HEK293 (cell line): Measurements from ENCODE around the gene PRG2.

Source experiments
- CTCF ChIA-PET: fragments of 350-600 bp; formaldehyde crosslinking; extraction: SDS; loops from one replicate; lab custom pipeline; 2021; ENCODE audit warnings: antibody characterized with exemption; lab: Yijun Ruan, JAX
- POLR2A ChIA-PET: fragments of 300-600 bp; formaldehyde crosslinking; extraction: SDS; loops from one replicate; lab custom pipeline; 2020; ENCODE audit warnings: antibody characterized with exemption, inconsistent platforms; lab: Yijun Ruan, JAX
- H3K27ac ChIP-seq: fragments of 200-500 bp; sonication (Bioruptor generic); 2 replicates; pipeline ENCODE4 v1.5.1; 2014; ENCODE audit warnings: low read depth, low read length, control low read depth, inconsistent platforms; ENCODE audit errors: extremely low read depth
- H3K36me3 ChIP-seq, 2 experiments: fragments of 200-500 bp in 1 of 2; sonication (Bioruptor generic) in 1 of 2; 1 replicate in 1 of 2; 2 replicates in 1 of 2; pipeline ENCODE4 v1.5.1; 2014 to 2017; ENCODE audit warnings: inconsistent platforms in 2 of 2, low read length in 2 of 2; ENCODE audit not compliant: control insufficient read depth in 2 of 2, insufficient read depth in 1 of 2
- H3K4me1 ChIP-seq: fragments of 200-500 bp; sonication (Bioruptor generic); 2 replicates; pipeline ENCODE4 v1.5.1; 2014; ENCODE audit warnings: mild to moderate bottlenecking, low read length, inconsistent platforms; ENCODE audit not compliant: control insufficient read depth, insufficient read depth
- H3K4me3 ChIP-seq: 2 replicates; pipeline ENCODE4 v1.5.1; 2011; ENCODE audit warnings: low read depth, mild to moderate bottlenecking, control low read depth, low read length, moderate library complexity
- H3K9me3 ChIP-seq: fragments of 200-500 bp; sonication (Bioruptor generic); 2 replicates; pipeline ENCODE4 v1.5.1; 2014; ENCODE audit warnings: low read depth, low read length, inconsistent platforms; ENCODE audit not compliant: control insufficient read depth, insufficient read depth
- IKZF3 ChIP-seq: fragments of 450-650 bp; IDR thresholded peaks from 2 replicates; pipeline ENCODE4 v1.5.0; 2018; ENCODE audit warnings: missing biosample characterization, mild to moderate bottlenecking, missing genetic modification characterization, moderate library complexity
- REPIN1 ChIP-seq: fragments of 450-650 bp; formaldehyde crosslinking; IDR thresholded peaks from 2 replicates; pipeline ENCODE4 v1.5.1; 2017; ENCODE audit warnings: missing biosample characterization, missing genetic modification characterization, low read depth
- SALL2 ChIP-seq: fragments of 450-650 bp; formaldehyde crosslinking; IDR thresholded peaks from 2 replicates; pipeline ENCODE4 v1.5.0; 2017; ENCODE audit warnings: missing biosample characterization, mild to moderate bottlenecking, missing genetic modification characterization, borderline replicate concordance
- SCRT1 ChIP-seq: fragments of 450-650 bp; formaldehyde crosslinking; IDR thresholded peaks from 2 replicates; pipeline ENCODE4 v1.5.1; 2016; ENCODE audit warnings: missing biosample characterization, missing genetic modification characterization, borderline replicate concordance
- WT1 ChIP-seq: fragments of 450-650 bp; formaldehyde crosslinking; IDR thresholded peaks from 2 replicates; pipeline ENCODE4 v1.5.1; 2016; ENCODE audit warnings: missing biosample characterization, missing genetic modification characterization
- ZFP37 ChIP-seq: fragments of 450-650 bp; formaldehyde crosslinking; IDR thresholded peaks from 2 replicates; pipeline ENCODE4 v1.5.1; 2016; ENCODE audit warnings: missing biosample characterization, missing genetic modification characterization
- ZNF132 ChIP-seq: fragments of 450-650 bp; formaldehyde crosslinking; IDR thresholded peaks from 2 replicates; pipeline ENCODE4 v1.5.1; 2017; ENCODE audit warnings: missing biosample characterization, missing genetic modification characterization, borderline replicate concordance
- ZNF133 ChIP-seq: fragments of 450-650 bp; formaldehyde crosslinking; IDR thresholded peaks from 2 replicates; pipeline ENCODE4 v1.5.1; 2016; ENCODE audit warnings: missing biosample characterization, missing genetic modification characterization
- ZNF140 ChIP-seq: fragments of 450-650 bp; formaldehyde crosslinking; IDR thresholded peaks from 2 replicates; pipeline ENCODE4 v1.5.1; 2016; ENCODE audit warnings: missing biosample characterization, missing genetic modification characterization
- ZNF2 ChIP-seq: fragments of 450-650 bp; formaldehyde crosslinking; IDR thresholded peaks from 2 replicates; pipeline ENCODE4 v1.5.1; 2016; ENCODE audit warnings: missing biosample characterization, missing genetic modification characterization
- ZNF211 ChIP-seq: fragments of 450-650 bp; formaldehyde crosslinking; IDR thresholded peaks from 2 replicates; pipeline ENCODE4 v1.5.1; 2016; ENCODE audit warnings: low read depth, missing biosample characterization, missing genetic modification characterization
- ZNF223 ChIP-seq: fragments of 450-650 bp; formaldehyde crosslinking; IDR thresholded peaks from 2 replicates; pipeline ENCODE4 v1.5.1; 2016; ENCODE audit warnings: missing biosample characterization, missing genetic modification characterization
- ZNF266 ChIP-seq: fragments of 450-650 bp; formaldehyde crosslinking; IDR thresholded peaks from 2 replicates; pipeline ENCODE4 v1.5.1; 2016; ENCODE audit warnings: missing biosample characterization, missing genetic modification characterization, low read depth
- ZNF37A ChIP-seq: fragments of 450-650 bp; IDR thresholded peaks from 2 replicates; pipeline ENCODE4 v1.5.1; 2018; ENCODE audit warnings: missing biosample characterization, missing genetic modification characterization
- ZNF394 ChIP-seq: fragments of 450-650 bp; formaldehyde crosslinking; IDR thresholded peaks from 2 replicates; pipeline ENCODE4 v1.5.1; 2016; ENCODE audit warnings: missing biosample characterization, missing genetic modification characterization, mild to moderate bottlenecking, moderate library complexity, borderline replicate concordance
- ZNF558 ChIP-seq: fragments of 450-650 bp; formaldehyde crosslinking; IDR thresholded peaks from 2 replicates; pipeline ENCODE4 v1.5.1; 2016; ENCODE audit warnings: missing biosample characterization, missing genetic modification characterization
- ZNF585B ChIP-seq: fragments of 450-650 bp; formaldehyde crosslinking; IDR thresholded peaks from 2 replicates; pipeline ENCODE4 v1.5.1; 2016; ENCODE audit warnings: missing biosample characterization, missing genetic modification characterization
- ZNF654 ChIP-seq: fragments of 450-650 bp; formaldehyde crosslinking; IDR thresholded peaks from 2 replicates; pipeline ENCODE4 v1.5.1; 2016; ENCODE audit warnings: low read depth, missing biosample characterization, missing genetic modification characterization
- ZNF785 ChIP-seq: fragments of 450-650 bp; formaldehyde crosslinking; IDR thresholded peaks from 2 replicates; pipeline ENCODE4 v1.5.1; 2016; ENCODE audit warnings: missing biosample characterization, missing genetic modification characterization
- ZNF830 ChIP-seq: fragments of 450-650 bp; IDR thresholded peaks from 2 replicates; pipeline ENCODE4 v1.5.0; 2018; ENCODE audit warnings: missing biosample characterization, missing genetic modification characterization, low read depth, mild to moderate bottlenecking, moderate library complexity
- ZSCAN23 ChIP-seq: fragments of 450-650 bp; formaldehyde crosslinking; IDR thresholded peaks from 2 replicates; pipeline ENCODE4 v1.5.1; 2016; ENCODE audit warnings: missing biosample characterization, missing genetic modification characterization
- TF ChIP-seq, protein P1 (sequence below): IDR thresholded peaks from 2 replicates; pipeline ENCODE4 v1.6.1; 2011; ENCODE audit warnings: mild to moderate bottlenecking, low read depth, low read length, borderline replicate concordance
- TF ChIP-seq, protein P2 (sequence below): fragments of 450-650 bp; formaldehyde crosslinking; IDR thresholded peaks from 2 replicates; pipeline ENCODE4 v1.5.0; 2017; ENCODE audit warnings: missing biosample characterization, missing genetic modification characterization, borderline replicate concordance
- TF ChIP-seq, protein P3 (sequence below): fragments of 450-650 bp; formaldehyde crosslinking; IDR thresholded peaks from 2 replicates; pipeline ENCODE4 v1.5.1; 2017; ENCODE audit warnings: missing biosample characterization, mild to moderate bottlenecking, missing genetic modification characterization, moderate library complexity

Gene PRG2

DNA sequence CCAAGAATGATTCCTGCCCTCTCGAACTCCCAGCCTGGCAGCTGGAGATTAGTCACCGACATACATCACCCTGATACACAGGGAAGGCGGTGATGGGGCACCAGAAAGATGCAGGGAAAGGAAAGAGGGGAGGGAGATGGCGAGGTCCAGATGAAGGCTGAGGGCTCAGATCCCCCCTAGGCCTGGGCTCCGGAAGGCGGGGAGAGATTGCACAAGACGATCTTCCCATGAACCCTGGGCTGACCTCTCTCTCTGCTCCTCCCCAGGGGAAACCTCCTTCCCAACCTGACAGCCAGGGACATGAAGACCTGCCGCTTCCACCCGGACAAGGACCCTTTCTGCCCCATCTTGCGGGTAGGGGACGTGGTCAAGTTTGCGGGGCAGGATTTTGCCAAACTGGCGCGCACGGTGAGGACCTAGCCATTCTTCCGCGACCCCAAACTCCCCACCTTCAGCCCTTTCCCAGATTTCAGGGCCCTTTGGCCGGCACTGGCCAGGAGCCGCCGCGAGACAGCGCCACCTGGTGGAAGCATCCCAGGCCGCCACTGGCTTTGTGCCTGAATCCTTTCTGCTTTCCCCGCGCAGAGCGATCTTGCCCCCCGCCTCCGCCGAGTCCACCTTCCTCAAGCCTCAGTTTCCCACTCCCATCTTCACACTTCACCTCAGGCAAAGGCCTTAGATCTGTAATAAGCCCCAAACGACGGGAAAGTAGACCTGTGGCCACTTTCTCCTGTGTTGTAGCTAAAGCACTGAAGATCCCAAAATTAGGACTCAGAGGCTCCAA, 40.8 kb downstream of the PRG2 start (continued):
- TF ChIP-seq ZNF140 (tag by site-specific recombination) (no peak), ZNF585B (tag by site-specific recombination) (peak; percentile 47; the same call in 1 of the 2 replicates), IKZF3 (tag by site-specific recombination) (0 out of 2 replicates have a peak, but pooled peaks have one; percentile 7), ZNF558 (tag by site-specific recombination) (no peak)

DNA sequence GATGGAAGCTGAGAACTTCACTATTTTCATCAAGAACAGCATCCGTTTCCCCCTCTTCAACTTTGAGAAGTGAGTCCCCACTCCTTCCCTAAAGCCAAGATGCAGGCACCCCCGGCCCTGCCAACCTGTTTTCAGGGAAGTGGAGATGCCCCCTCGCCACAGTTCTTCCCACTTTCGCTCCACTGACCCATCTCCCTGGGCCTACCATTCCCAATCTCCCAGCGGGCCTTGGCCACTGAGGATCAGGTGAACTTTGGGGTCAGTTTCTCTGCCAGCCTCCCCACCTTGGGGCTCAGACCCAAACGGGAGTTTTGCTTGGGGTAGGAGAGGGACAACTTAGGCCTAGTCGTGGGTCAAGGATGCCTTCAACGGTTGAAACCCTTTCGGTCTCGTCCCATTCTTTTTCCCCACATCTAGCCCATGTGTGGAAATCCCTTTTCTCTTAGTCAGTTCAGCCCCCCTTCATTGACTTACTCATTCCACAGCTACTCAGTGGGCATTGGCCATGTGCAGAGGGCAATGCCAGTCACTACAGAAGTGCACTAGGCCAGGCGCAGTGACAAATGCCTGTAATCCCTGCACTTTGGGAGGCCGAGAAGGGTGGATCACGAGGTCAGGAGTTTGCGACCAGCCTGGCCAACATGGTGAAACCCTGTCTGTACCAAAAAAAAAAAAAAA, 41.7 kb downstream of the PRG2 start:
- ChIA-PET CTCF (interaction anchor here (0.5 to 2.5 kb wide), 12 partner anchors 9 to 1175 kb away, joined by 3 to 20 read pairs (median 4); partner anchors contain the start of gene P2RX3), POLR2A (no interaction called here)
- Histone ChIP-seq H3K4me3 (no peak overlapping the region), H3K4me1 (no peaks in the 10 kb centered on the region), H3K36me3 (no peaks in the 10 kb centered on the region), H3K9me3 (no peaks in the 10 kb centered on the region), H3K27ac (no peak overlapping the region)
- no peak for TF ChIP-seq ZNF785 (tag by site-specific recombination)
- TF ChIP-seq, protein P1, sequence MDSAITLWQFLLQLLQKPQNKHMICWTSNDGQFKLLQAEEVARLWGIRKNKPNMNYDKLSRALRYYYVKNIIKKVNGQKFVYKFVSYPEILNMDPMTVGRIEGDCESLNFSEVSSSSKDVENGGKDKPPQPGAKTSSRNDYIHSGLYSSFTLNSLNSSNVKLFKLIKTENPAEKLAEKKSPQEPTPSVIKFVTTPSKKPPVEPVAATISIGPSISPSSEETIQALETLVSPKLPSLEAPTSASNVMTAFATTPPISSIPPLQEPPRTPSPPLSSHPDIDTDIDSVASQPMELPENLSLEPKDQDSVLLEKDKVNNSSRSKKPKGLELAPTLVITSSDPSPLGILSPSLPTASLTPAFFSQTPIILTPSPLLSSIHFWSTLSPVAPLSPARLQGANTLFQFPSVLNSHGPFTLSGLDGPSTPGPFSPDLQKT, result no peak
- TF ChIP-seq REPIN1, result no peak
- no peak for TF ChIP-seq ZNF133 (tag by site-specific recombination)
- TF ChIP-seq, protein P2, sequence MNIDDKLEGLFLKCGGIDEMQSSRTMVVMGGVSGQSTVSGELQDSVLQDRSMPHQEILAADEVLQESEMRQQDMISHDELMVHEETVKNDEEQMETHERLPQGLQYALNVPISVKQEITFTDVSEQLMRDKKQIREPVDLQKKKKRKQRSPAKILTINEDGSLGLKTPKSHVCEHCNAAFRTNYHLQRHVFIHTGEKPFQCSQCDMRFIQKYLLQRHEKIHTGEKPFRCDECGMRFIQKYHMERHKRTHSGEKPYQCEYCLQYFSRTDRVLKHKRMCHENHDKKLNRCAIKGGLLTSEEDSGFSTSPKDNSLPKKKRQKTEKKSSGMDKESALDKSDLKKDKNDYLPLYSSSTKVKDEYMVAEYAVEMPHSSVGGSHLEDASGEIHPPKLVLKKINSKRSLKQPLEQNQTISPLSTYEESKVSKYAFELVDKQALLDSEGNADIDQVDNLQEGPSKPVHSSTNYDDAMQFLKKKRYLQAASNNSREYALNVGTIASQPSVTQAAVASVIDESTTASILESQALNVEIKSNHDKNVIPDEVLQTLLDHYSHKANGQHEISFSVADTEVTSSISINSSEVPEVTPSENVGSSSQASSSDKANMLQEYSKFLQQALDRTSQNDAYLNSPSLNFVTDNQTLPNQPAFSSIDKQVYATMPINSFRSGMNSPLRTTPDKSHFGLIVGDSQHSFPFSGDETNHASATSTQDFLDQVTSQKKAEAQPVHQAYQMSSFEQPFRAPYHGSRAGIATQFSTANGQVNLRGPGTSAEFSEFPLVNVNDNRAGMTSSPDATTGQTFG (tag by site-specific recombination), result no peak
- no peak for TF ChIP-seq ZNF266 (tag by site-specific recombination)
- no peak for TF ChIP-seq WT1 (tag by site-specific recombination)
- TF ChIP-seq, protein P3, sequence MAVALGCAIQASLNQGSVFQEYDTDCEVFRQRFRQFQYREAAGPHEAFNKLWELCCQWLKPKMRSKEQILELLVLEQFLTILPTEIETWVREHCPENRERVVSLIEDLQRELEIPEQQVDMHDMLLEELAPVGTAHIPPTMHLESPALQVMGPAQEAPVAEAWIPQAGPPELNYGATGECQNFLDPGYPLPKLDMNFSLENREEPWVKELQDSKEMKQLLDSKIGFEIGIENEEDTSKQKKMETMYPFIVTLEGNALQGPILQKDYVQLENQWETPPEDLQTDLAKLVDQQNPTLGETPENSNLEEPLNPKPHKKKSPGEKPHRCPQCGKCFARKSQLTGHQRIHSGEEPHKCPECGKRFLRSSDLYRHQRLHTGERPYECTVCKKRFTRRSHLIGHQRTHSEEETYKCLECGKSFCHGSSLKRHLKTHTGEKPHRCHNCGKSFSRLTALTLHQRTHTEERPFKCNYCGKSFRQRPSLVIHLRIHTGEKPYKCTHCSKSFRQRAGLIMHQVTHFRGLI (tag by site-specific recombination), result no peak
- no peak for TF ChIP-seq ZSCAN23 (tag by site-specific recombination)
- TF ChIP-seq ZNF211 (tag by site-specific recombination), result no peak
- no peak for TF ChIP-seq ZNF654 (tag by site-specific recombination)
- no peak for TF ChIP-seq SALL2 (tag by site-specific recombination)
- TF ChIP-seq ZNF2, result no peak
- TF ChIP-seq ZNF37A, result no peak
- TF ChIP-seq ZNF223, result no peak
- TF ChIP-seq SCRT1 (tag by site-specific recombination), result no peak
- no peak for TF ChIP-seq ZNF830
- TF ChIP-seq ZNF394, result no peak
- no peak for TF ChIP-seq ZFP37 (tag by site-specific recombination)
- no peak for TF ChIP-seq ZNF132 (tag by site-specific recombination)
